ENCODE measurements around the gene MFSD12. TPM values are rescaled to one million over a fixed set of nuclear protein-coding genes. Genes with fewer than 3 reads are reported as not detected.
"Not testable (repeated sequence)": the region's sequence is repeated elsewhere in the genome, so short reads cannot be mapped to it uniquely, and the experiment has no call there.

Gene MFSD12
- total and polyA plus RNA-seq, 2 experiments from 2014 or later, result 44.7 to 57.7 TPM

- no peaks in the 10 kb centered on the region for H3K27me3 ChIP-seq
- no peaks in the 10 kb centered on the region for H3K36me3 ChIP-seq (replicated peaks; ENCODE audit: insufficient read depth, low read depth)
- H4K20me1 ChIP-seq (ENCODE audit: insufficient read depth, poor library complexity, severe bottlenecking), result peaks cover 3% of the 10 kb centered on the region
- no peak overlapping the region for H2AFZ ChIP-seq
- H3K4me2 ChIP-seq, result no peak overlapping the region
- H3K27ac ChIP-seq, result no peak overlapping the region
- H3K4me1 ChIP-seq (ENCODE audit: insufficient read depth), result no peaks in the 10 kb centered on the region
- H3K9me2 ChIP-seq (replicated peaks; ENCODE audit: insufficient read depth), result no peaks in the 10 kb centered on the region
- WGBS (ENCODE audit: low lambda C conversion rate, missing lambda C conversion rate), result 91% methylated on average over 7 of the region's 7 CpGs
- peaks cover 3% of the 10 kb centered on the region for H3K79me2 ChIP-seq
- DNase-seq (ENCODE audit: low spot score), result no peak
- no peaks in the 10 kb centered on the region for H3K9me3 ChIP-seq (ENCODE audit: low read depth)
- no peak for TF ChIP-seq EZH2phosphoT487 (IDR thresholded peaks at IDR 0.05; ENCODE audit: low read depth, severe bottlenecking, unreplicated experiment)
- no peak for TF ChIP-seq EZH2 (IDR thresholded peaks at IDR 0.05; ENCODE audit: borderline replicate concordance)
- TF ChIP-seq, protein P1, sequence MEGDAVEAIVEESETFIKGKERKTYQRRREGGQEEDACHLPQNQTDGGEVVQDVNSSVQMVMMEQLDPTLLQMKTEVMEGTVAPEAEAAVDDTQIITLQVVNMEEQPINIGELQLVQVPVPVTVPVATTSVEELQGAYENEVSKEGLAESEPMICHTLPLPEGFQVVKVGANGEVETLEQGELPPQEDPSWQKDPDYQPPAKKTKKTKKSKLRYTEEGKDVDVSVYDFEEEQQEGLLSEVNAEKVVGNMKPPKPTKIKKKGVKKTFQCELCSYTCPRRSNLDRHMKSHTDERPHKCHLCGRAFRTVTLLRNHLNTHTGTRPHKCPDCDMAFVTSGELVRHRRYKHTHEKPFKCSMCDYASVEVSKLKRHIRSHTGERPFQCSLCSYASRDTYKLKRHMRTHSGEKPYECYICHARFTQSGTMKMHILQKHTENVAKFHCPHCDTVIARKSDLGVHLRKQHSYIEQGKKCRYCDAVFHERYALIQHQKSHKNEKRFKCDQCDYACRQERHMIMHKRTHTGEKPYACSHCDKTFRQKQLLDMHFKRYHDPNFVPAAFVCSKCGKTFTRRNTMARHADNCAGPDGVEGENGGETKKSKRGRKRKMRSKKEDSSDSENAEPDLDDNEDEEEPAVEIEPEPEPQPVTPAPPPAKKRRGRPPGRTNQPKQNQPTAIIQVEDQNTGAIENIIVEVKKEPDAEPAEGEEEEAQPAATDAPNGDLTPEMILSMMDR (IDR thresholded peaks at IDR 0.05; ENCODE audit: poor library complexity), result no peak
- H3K4me3 ChIP-seq, result no peak overlapping the region
These were observed 13.2 kb upstream of the MFSD12 start for GRCh38 chr19:3570606-3571011.

GRCh38 chr19:3570042-3570441 is 12.7 kb upstream of the MFSD12 start:
- H3K9me3 ChIP-seq (ENCODE audit: low read depth); H4K20me1 ChIP-seq (ENCODE audit: insufficient read depth, poor library complexity, severe bottlenecking); H3K4me2 ChIP-seq; H3K36me3 ChIP-seq (replicated peaks; ENCODE audit: insufficient read depth, low read depth); H3K4me1 ChIP-seq (ENCODE audit: insufficient read depth); DNase-seq (ENCODE audit: low spot score); H3K4me3 ChIP-seq; H3K9me2 ChIP-seq (replicated peaks; ENCODE audit: insufficient read depth); H2AFZ ChIP-seq; H3K27me3 ChIP-seq; H3K27ac ChIP-seq; H3K79me2 ChIP-seq: not testable (repeated sequence)
- WGBS (ENCODE audit: low lambda C conversion rate, missing lambda C conversion rate), result 88% methylated on average over 11 of the region's 11 CpGs

- DNase-seq (ENCODE audit: low spot score), result peak; percentile 19
- Histone ChIP-seq H3K27me3 (no peaks in the 10 kb centered on the region), H4K20me1 (ENCODE audit: insufficient read depth, poor library complexity, severe bottlenecking) (no peaks in the 10 kb centered on the region), H3K4me3 (no peak overlapping the region), H3K9me2 (replicated peaks; ENCODE audit: insufficient read depth) (no peaks in the 10 kb centered on the region), H3K36me3 (replicated peaks; ENCODE audit: insufficient read depth, low read depth) (no peaks in the 10 kb centered on the region), H3K79me2 (no peaks in the 10 kb centered on the region), H3K4me1 (ENCODE audit: insufficient read depth) (no peaks in the 10 kb centered on the region), H3K9me3 (ENCODE audit: low read depth) (no peaks in the 10 kb centered on the region), H2AFZ (no peak overlapping the region), H3K4me2 (no peak overlapping the region), H3K27ac (no peak overlapping the region)
- no peak for TF ChIP-seq EZH2phosphoT487 (IDR thresholded peaks at IDR 0.05; ENCODE audit: low read depth, severe bottlenecking, unreplicated experiment)
- no peak for TF ChIP-seq EZH2 (IDR thresholded peaks at IDR 0.05; ENCODE audit: borderline replicate concordance)
- TF ChIP-seq, protein P1 (IDR thresholded peaks at IDR 0.05; ENCODE audit: poor library complexity), result no peak
- 88% methylated on average over 19 of the region's 19 CpGs for WGBS (ENCODE audit: low lambda C conversion rate, missing lambda C conversion rate)
These were observed 7.8 kb upstream of the MFSD12 start for GRCh38 chr19:3565139-3565538.

GRCh38 chr19:3563709-3564524 is 6.5 kb upstream of the MFSD12 start:
- 89% methylated on average over 16 of the region's 17 CpGs for WGBS (ENCODE audit: low lambda C conversion rate, missing lambda C conversion rate)
- H3K27ac ChIP-seq, result no peak overlapping the region

More at GRCh38 chr19:3563709-3564524, 6.5 kb upstream of the MFSD12 start:
- no peaks in the 10 kb centered on the region for H4K20me1 ChIP-seq (ENCODE audit: insufficient read depth, poor library complexity, severe bottlenecking)
- H3K9me3 ChIP-seq (ENCODE audit: low read depth), result no peaks in the 10 kb centered on the region
- H2AFZ ChIP-seq, result no peak overlapping the region
- no peaks in the 10 kb centered on the region for H3K27me3 ChIP-seq
- H3K4me2 ChIP-seq, result no peak overlapping the region
- H3K79me2 ChIP-seq, result no peaks in the 10 kb centered on the region
- no peak overlapping the region for H3K4me3 ChIP-seq
- no peaks in the 10 kb centered on the region for H3K36me3 ChIP-seq (replicated peaks; ENCODE audit: insufficient read depth, low read depth)
- H3K4me1 ChIP-seq (ENCODE audit: insufficient read depth), result no peaks in the 10 kb centered on the region
- no peaks in the 10 kb centered on the region for H3K9me2 ChIP-seq (replicated peaks; ENCODE audit: insufficient read depth)
- TF ChIP-seq EZH2phosphoT487 (IDR thresholded peaks at IDR 0.05; ENCODE audit: low read depth, severe bottlenecking, unreplicated experiment) (no peak), EZH2 (IDR thresholded peaks at IDR 0.05; ENCODE audit: borderline replicate concordance) (no peak)
- TF ChIP-seq, protein P1 (IDR thresholded peaks at IDR 0.05; ENCODE audit: poor library complexity), result no peak
- no peak for DNase-seq (ENCODE audit: low spot score)
